WTC11 (cell line): ENCODE data around the gene RASGRP3. TPM values are rescaled to one million over a fixed set of nuclear protein-coding genes. Genes with fewer than 3 reads are reported as not detected.

Source experiments
- ATAC-seq: fragments of 200-7000 bp; cut with Tn5 transposase; 2 replicates; pipeline ENCODE4 v1.10.0; 2021; ENCODE audit warnings: mild to moderate bottlenecking, moderate library complexity
- CTCF ChIA-PET: fragments of 300-600 bp; sonication (Branson Sonifier 250); formaldehyde crosslinking; loops from one replicate; lab custom pipeline; 2021; ENCODE audit warnings: antibody characterized with exemption; lab: Charles Lee
- POLR2A ChIA-PET: fragments of 350-600 bp; sonication (Branson Sonifier 250); formaldehyde crosslinking; loops from one replicate; lab custom pipeline; 2021; ENCODE audit warnings: antibody characterized with exemption; lab: Charles Lee
- DNase-seq: peaks from one replicate; pipeline ENCODE4 v3.0.0; 2021; ENCODE audit warnings: low spot score
- H3K27ac Mint-ChIP-seq: 2 replicates; pipeline ENCODE4 v1.8.0; 2021; ENCODE audit warnings: mixed read lengths
- H3K27me3 Mint-ChIP-seq: 2 replicates; pipeline ENCODE4 v1.8.0; 2021; ENCODE audit warnings: low read depth, mild to moderate bottlenecking, moderate library complexity, mixed read lengths
- H3K36me3 Mint-ChIP-seq: 2 replicates; pipeline ENCODE4 v1.8.0; 2021; ENCODE audit warnings: mixed read lengths
- H3K4me1 Mint-ChIP-seq: 2 replicates; pipeline ENCODE4 v1.8.0; 2022; ENCODE audit warnings: mixed read lengths
- H3K4me3 Mint-ChIP-seq: 2 replicates; pipeline ENCODE4 v1.8.0; 2021; ENCODE audit warnings: mild to moderate bottlenecking, moderate library complexity, mixed read lengths
- H3K9me3 Mint-ChIP-seq: 2 replicates; pipeline ENCODE4 v1.8.0; 2021; ENCODE audit warnings: mixed read lengths
- FOXJ3 ChIP-seq: sonication (generic); formaldehyde crosslinking; IDR thresholded peaks from 2 replicates; pipeline ENCODE4 v1.9.0; 2021; ENCODE audit warnings: missing genetic modification reagents, mild to moderate bottlenecking, borderline replicate concordance
- GRHL2 ChIP-seq: fragments of 250-450 bp; sonication (Bioruptor Pico); IDR thresholded peaks from 2 replicates; pipeline ENCODE4 v1.8.0; 2022; ENCODE audit warnings: mild to moderate bottlenecking, moderate library complexity; ENCODE audit not compliant: insufficient replicate concordance, severe bottlenecking
- HMGA2 ChIP-seq: fragments of 250-450 bp; sonication (Bioruptor Pico); IDR thresholded peaks from 2 replicates; pipeline ENCODE4 v1.4.0; 2021; ENCODE audit warnings: mild to moderate bottlenecking, moderate library complexity
- MYBL2 ChIP-seq: sonication (generic); formaldehyde crosslinking; IDR thresholded peaks from 2 replicates; pipeline ENCODE4 v1.8.1; 2023; ENCODE audit warnings: mild to moderate bottlenecking, moderate library complexity, missing genetic modification reagents
- NFATC4 ChIP-seq: fragments of 250-450 bp; sonication (Bioruptor Pico); IDR thresholded peaks from 2 replicates; pipeline ENCODE4 v1.9.0; 2021; ENCODE audit warnings: mild to moderate bottlenecking
- NR3C1 ChIP-seq: sonication (generic); formaldehyde crosslinking; conservative IDR thresholded peaks from 2 replicates; pipeline ENCODE4 v1.8.1; 2023; ENCODE audit warnings: low read depth, mild to moderate bottlenecking, missing genetic modification reagents
- SMAD3 ChIP-seq: sonication (generic); formaldehyde crosslinking; IDR thresholded peaks from 2 replicates; pipeline ENCODE4 v1.8.0; 2022; ENCODE audit warnings: missing genetic modification reagents, mild to moderate bottlenecking, borderline replicate concordance
- total RNA-seq: library from RNA; stranded (reverse); gene quantifications from 3 replicates; pipeline ENCODE4 v1.2.3, GENCODE V29; 2021
- TF ChIP-seq, protein P1 (sequence below): sonication (generic); formaldehyde crosslinking; IDR thresholded peaks from 2 replicates; pipeline ENCODE4 v1.8.1; 2022; ENCODE audit warnings: low read depth, missing genetic modification reagents, borderline replicate concordance
- TF ChIP-seq, protein P2 (sequence below): sonication (generic); formaldehyde crosslinking; IDR thresholded peaks from 2 replicates; pipeline ENCODE4 v1.8.1; 2022; ENCODE audit warnings: mild to moderate bottlenecking, missing genetic modification reagents, moderate library complexity, borderline replicate concordance
- TF ChIP-seq, protein P3 (sequence below): fragments of 250-450 bp; sonication (Bioruptor Pico); IDR thresholded peaks from 2 replicates; pipeline ENCODE4 v2.1.2; 2022; ENCODE audit warnings: mild to moderate bottlenecking, moderate library complexity
- TF ChIP-seq, protein P4 (sequence below): sonication (generic); formaldehyde crosslinking; conservative IDR thresholded peaks from 2 replicates; pipeline ENCODE4 v1.8.1; 2023; ENCODE audit warnings: mild to moderate bottlenecking, low read depth, missing genetic modification reagents, moderate library complexity
- TF ChIP-seq, protein P5 (sequence below): fragments of 250-450 bp; sonication (Bioruptor Pico); IDR thresholded peaks from 2 replicates; pipeline ENCODE4 v1.9.0; 2021; ENCODE audit warnings: moderate library complexity, mild to moderate bottlenecking, inconsistent platforms, borderline replicate concordance
- TF ChIP-seq, protein P6 (sequence below): sonication (generic); formaldehyde crosslinking; IDR thresholded peaks from 2 replicates; pipeline ENCODE4 v1.8.0; 2023; ENCODE audit warnings: missing genetic modification reagents, mild to moderate bottlenecking, borderline replicate concordance
- TF ChIP-seq, protein P7 (sequence below): sonication (generic); formaldehyde crosslinking; IDR thresholded peaks from 2 replicates; pipeline ENCODE4 v1.8.1; 2022; ENCODE audit warnings: mild to moderate bottlenecking, moderate library complexity, missing genetic modification reagents

The RASGRP3 gene
- total RNA-seq, 1 experiment from 2014 or later, result 0.11 TPM

DNA sequence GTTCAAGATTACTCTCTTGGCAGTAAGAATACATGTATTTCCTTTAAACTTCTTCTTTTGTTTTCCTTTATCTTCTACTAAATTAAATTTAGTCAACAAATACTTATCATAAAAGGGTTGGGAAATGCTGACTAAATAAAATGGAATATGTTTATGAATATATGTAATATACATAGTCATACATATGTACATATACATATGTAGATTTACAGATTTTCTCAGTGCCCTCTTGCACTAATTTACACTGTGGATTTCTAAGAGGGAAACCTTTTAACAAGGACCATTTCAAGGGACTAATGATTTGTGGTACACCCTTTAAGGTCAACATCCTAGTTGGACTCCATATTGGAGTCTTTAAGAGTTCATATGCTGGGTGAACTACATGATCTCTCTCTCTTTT lies 85.4 kb downstream of the RASGRP3 start:
- CTCF ChIA-PET, result no interaction called here
- Mint-ChIP-seq H3K4me3 (no peak overlapping the region), H3K27me3 (no peaks in the 10 kb centered on the region), H3K9me3 (no peaks in the 10 kb centered on the region), H3K36me3 (peaks cover 4% of the 10 kb centered on the region; the same call in 1 of the 2 replicates), H3K4me1 (no peaks in the 10 kb centered on the region)
- POLR2A ChIA-PET, result no interaction called here
- no peak for ATAC-seq
- TF ChIP-seq FOXJ3 (CRISPR knock-in tag) (no peak), SMAD3 (CRISPR knock-in tag) (no peak), MYBL2 (CRISPR knock-in tag) (no peak), NR3C1 (no peak), NFATC4 (CRISPR knock-in tag) (no peak), HMGA2 (CRISPR knock-in tag) (no peak)
- TF ChIP-seq, protein P1, sequence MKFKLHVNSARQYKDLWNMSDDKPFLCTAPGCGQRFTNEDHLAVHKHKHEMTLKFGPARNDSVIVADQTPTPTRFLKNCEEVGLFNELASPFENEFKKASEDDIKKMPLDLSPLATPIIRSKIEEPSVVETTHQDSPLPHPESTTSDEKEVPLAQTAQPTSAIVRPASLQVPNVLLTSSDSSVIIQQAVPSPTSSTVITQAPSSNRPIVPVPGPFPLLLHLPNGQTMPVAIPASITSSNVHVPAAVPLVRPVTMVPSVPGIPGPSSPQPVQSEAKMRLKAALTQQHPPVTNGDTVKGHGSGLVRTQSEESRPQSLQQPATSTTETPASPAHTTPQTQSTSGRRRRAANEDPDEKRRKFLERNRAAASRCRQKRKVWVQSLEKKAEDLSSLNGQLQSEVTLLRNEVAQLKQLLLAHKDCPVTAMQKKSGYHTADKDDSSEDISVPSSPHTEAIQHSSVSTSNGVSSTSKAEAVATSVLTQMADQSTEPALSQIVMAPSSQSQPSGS (CRISPR knock-in tag), result no peak
- TF ChIP-seq, protein P2, sequence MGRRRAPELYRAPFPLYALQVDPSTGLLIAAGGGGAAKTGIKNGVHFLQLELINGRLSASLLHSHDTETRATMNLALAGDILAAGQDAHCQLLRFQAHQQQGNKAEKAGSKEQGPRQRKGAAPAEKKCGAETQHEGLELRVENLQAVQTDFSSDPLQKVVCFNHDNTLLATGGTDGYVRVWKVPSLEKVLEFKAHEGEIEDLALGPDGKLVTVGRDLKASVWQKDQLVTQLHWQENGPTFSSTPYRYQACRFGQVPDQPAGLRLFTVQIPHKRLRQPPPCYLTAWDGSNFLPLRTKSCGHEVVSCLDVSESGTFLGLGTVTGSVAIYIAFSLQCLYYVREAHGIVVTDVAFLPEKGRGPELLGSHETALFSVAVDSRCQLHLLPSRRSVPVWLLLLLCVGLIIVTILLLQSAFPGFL (CRISPR knock-in tag), result no peak
- TF ChIP-seq, all 79 proteins: peak for 0
- no peak for DNase-seq
- H3K27ac Mint-ChIP-seq, result no peak overlapping the region

DNA sequence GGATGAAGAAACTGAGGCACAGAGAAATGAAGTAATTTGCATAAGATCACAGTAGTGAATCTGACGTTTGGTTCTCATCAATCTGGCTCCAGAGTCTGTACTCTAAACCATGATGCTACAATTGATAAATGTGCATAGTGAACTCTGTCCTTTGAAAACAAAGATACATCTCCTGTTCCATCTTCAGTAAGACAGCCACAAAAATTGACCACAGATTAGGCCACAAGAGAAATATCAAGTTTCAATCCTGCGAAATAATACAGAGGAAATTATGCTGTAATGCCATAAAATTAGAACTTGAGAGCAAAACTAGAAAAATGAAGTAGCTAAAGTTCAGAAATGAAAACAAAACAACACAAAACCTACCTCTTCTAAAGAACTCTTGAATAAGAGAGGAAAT lies 94.2 kb downstream of the RASGRP3 start:
- ChIA-PET POLR2A (no interaction called here), CTCF (no interaction called here)
- H3K27ac Mint-ChIP-seq, result no peak overlapping the region
- H3K4me3 Mint-ChIP-seq, result no peak overlapping the region
- no peak for DNase-seq
- H3K27me3 Mint-ChIP-seq, result no peaks in the 10 kb centered on the region
- peaks cover 4% of the 10 kb centered on the region; the same call in 1 of the 2 replicates for H3K9me3 Mint-ChIP-seq
- H3K36me3 Mint-ChIP-seq, result no peaks in the 10 kb centered on the region
- TF ChIP-seq GRHL2, result no peak
- TF ChIP-seq, protein P3, sequence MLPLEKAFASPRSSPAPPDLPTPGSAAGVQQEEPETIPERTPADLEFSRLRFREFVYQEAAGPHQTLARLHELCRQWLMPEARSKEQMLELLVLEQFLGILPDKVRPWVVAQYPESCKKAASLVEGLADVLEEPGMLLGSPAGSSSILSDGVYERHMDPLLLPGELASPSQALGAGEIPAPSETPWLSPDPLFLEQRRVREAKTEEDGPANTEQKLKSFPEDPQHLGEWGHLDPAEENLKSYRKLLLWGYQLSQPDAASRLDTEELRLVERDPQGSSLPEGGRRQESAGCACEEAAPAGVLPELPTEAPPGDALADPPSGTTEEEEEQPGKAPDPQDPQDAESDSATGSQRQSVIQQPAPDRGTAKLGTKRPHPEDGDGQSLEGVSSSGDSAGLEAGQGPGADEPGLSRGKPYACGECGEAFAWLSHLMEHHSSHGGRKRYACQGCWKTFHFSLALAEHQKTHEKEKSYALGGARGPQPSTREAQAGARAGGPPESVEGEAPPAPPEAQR (CRISPR knock-in tag), result no peak
- TF ChIP-seq, protein P4, sequence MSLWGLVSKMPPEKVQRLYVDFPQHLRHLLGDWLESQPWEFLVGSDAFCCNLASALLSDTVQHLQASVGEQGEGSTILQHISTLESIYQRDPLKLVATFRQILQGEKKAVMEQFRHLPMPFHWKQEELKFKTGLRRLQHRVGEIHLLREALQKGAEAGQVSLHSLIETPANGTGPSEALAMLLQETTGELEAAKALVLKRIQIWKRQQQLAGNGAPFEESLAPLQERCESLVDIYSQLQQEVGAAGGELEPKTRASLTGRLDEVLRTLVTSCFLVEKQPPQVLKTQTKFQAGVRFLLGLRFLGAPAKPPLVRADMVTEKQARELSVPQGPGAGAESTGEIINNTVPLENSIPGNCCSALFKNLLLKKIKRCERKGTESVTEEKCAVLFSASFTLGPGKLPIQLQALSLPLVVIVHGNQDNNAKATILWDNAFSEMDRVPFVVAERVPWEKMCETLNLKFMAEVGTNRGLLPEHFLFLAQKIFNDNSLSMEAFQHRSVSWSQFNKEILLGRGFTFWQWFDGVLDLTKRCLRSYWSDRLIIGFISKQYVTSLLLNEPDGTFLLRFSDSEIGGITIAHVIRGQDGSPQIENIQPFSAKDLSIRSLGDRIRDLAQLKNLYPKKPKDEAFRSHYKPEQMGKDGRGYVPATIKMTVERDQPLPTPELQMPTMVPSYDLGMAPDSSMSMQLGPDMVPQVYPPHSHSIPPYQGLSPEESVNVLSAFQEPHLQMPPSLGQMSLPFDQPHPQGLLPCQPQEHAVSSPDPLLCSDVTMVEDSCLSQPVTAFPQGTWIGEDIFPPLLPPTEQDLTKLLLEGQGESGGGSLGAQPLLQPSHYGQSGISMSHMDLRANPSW (CRISPR knock-in tag), result no peak
- TF ChIP-seq, protein P5, sequence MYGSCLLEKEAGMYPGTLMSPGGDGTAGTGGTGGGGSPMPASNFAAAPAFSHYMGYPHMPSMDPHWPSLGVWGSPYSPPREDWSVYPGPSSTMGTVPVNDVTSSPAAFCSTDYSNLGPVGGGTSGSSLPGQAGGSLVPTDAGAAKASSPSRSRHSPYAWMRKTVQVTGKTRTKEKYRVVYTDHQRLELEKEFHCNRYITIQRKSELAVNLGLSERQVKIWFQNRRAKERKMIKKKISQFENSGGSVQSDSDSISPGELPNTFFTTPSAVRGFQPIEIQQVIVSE (CRISPR knock-in tag), result no peak
- TF ChIP-seq, protein P6, sequence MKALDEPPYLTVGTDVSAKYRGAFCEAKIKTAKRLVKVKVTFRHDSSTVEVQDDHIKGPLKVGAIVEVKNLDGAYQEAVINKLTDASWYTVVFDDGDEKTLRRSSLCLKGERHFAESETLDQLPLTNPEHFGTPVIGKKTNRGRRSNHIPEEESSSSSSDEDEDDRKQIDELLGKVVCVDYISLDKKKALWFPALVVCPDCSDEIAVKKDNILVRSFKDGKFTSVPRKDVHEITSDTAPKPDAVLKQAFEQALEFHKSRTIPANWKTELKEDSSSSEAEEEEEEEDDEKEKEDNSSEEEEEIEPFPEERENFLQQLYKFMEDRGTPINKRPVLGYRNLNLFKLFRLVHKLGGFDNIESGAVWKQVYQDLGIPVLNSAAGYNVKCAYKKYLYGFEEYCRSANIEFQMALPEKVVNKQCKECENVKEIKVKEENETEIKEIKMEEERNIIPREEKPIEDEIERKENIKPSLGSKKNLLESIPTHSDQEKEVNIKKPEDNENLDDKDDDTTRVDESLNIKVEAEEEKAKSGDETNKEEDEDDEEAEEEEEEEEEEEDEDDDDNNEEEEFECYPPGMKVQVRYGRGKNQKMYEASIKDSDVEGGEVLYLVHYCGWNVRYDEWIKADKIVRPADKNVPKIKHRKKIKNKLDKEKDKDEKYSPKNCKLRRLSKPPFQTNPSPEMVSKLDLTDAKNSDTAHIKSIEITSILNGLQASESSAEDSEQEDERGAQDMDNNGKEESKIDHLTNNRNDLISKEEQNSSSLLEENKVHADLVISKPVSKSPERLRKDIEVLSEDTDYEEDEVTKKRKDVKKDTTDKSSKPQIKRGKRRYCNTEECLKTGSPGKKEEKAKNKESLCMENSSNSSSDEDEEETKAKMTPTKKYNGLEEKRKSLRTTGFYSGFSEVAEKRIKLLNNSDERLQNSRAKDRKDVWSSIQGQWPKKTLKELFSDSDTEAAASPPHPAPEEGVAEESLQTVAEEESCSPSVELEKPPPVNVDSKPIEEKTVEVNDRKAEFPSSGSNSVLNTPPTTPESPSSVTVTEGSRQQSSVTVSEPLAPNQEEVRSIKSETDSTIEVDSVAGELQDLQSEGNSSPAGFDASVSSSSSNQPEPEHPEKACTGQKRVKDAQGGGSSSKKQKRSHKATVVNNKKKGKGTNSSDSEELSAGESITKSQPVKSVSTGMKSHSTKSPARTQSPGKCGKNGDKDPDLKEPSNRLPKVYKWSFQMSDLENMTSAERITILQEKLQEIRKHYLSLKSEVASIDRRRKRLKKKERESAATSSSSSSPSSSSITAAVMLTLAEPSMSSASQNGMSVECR (CRISPR knock-in tag), result no peak
- TF ChIP-seq, protein P7, sequence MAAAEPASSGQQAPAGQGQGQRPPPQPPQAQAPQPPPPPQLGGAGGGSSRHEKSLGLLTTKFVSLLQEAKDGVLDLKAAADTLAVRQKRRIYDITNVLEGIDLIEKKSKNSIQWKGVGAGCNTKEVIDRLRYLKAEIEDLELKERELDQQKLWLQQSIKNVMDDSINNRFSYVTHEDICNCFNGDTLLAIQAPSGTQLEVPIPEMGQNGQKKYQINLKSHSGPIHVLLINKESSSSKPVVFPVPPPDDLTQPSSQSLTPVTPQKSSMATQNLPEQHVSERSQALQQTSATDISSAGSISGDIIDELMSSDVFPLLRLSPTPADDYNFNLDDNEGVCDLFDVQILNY (CRISPR knock-in tag), result no peak
- no peak for ATAC-seq
- no peaks in the 10 kb centered on the region for H3K4me1 Mint-ChIP-seq
